PC-3 (cell line): ENCODE data around the gene TTI1.

Experiments used
- CTCF ChIP-seq: fragments of 300-600 bp; sonication (generic); conservative IDR thresholded peaks from 2 replicates; pipeline ENCODE4 v1.5.1; 2017; ENCODE audit warnings: antibody characterized with exemption, low read depth, mild to moderate bottlenecking, low read length
- EZH2 ChIP-seq: fragments of 300-600 bp; sonication (generic); IDR thresholded peaks from one replicate; pipeline ENCODE4 v1.6.1; 2017; ENCODE audit warnings: antibody characterized with exemption, mild to moderate bottlenecking, low read length; ENCODE audit not compliant: unreplicated experiment
- EZH2phosphoT487 ChIP-seq: fragments of 300-600 bp; sonication (generic); IDR thresholded peaks from 2 replicates; pipeline ENCODE4 v1.6.1; 2018; ENCODE audit warnings: mild to moderate bottlenecking, antibody characterized with exemption, low read length, borderline replicate concordance

- TF ChIP-seq CTCF: no peak
- TF ChIP-seq EZH2: no peak
- TF ChIP-seq EZH2phosphoT487: no peak
Observed at GRCh38 chr20:38054647-38055046, 21.4 kb upstream of the TTI1 start.
